Liver (tissue), 9 donors: Measurements from ENCODE around the gene GDPD5. TPM values are rescaled to one million over a fixed set of nuclear protein-coding genes. Genes with fewer than 3 reads are reported as not detected.

Source experiments
- DNase-seq: peaks from one replicate; pipeline ENCODE4 v3.0.0-alpha.2; 2017; ENCODE audit warnings: low spot score
- H3K27ac ChIP-seq, 2 donors: one replicate each; pipeline ENCODE4 v1.7.0; 2013; ENCODE audit warnings: inconsistent platforms in 2 of 2, low read length in 2 of 2, control low read depth in 1 of 2, low read depth in 1 of 2, mild to moderate bottlenecking in 1 of 2
- H3K27me3 ChIP-seq, 4 donors: one replicate each; pipeline versions ENCODE4 v1.6.1 to v1.7.0; 2013; ENCODE audit warnings: low read length in 3 of 4, inconsistent platforms in 1 of 4, mild to moderate bottlenecking in 1 of 4, moderate library complexity in 1 of 4; ENCODE audit not compliant: control insufficient read depth in 4 of 4, insufficient read depth in 4 of 4
- H3K36me3 ChIP-seq, 4 donors: one replicate each; pipeline versions ENCODE4 v1.6.1 to v1.7.0; 2013; ENCODE audit warnings: low read length in 3 of 4, mild to moderate bottlenecking in 3 of 4, low read depth in 1 of 4, moderate library complexity in 1 of 4; ENCODE audit not compliant: control insufficient read depth in 4 of 4, insufficient read depth in 3 of 4
- H3K4me1 ChIP-seq, 4 donors: one replicate each; pipeline versions ENCODE4 v1.6.1 to v1.7.0; 2013; ENCODE audit warnings: low read length in 3 of 4, mild to moderate bottlenecking in 3 of 4, moderate library complexity in 1 of 4; ENCODE audit not compliant: control insufficient read depth in 4 of 4, insufficient read depth in 4 of 4
- H3K4me3 ChIP-seq, 3 donors: one replicate each; pipeline versions ENCODE4 v1.6.1 to v1.7.0; 2013; ENCODE audit warnings: low read length in 3 of 3, control low read depth in 1 of 3, low read depth in 1 of 3, mild to moderate bottlenecking in 1 of 3
- H3K9ac ChIP-seq, 2 donors: one replicate each; pipeline ENCODE4 v1.7.0; 2013; ENCODE audit warnings: low read length in 2 of 2, mild to moderate bottlenecking in 2 of 2, moderate library complexity in 2 of 2, control low read depth in 1 of 2, low read depth in 1 of 2
- H3K9me3 ChIP-seq, 4 donors: one replicate each; pipeline versions ENCODE4 v1.6.1 to v1.7.0; 2013; ENCODE audit warnings: low read length in 3 of 4; ENCODE audit not compliant: control insufficient read depth in 4 of 4
- EGR1 ChIP-seq, 2 donors: IDR thresholded peaks; 2 replicates each; pipeline ENCODE4 v1.6.1; 2016 to 2018; ENCODE audit warnings: antibody characterized with exemption in 2 of 2, low read depth in 2 of 2
- FOXA1 ChIP-seq: IDR thresholded peaks from 2 replicates; pipeline ENCODE4 v1.6.1; 2016; ENCODE audit warnings: antibody characterized with exemption
- FOXA2 ChIP-seq: IDR thresholded peaks from 2 replicates; pipeline ENCODE4 v1.6.1; 2016; ENCODE audit warnings: antibody characterized with exemption
- GABPA ChIP-seq, 2 donors: IDR thresholded peaks in 1 of 2; conservative IDR thresholded peaks in 1 of 2; 2 replicates each; pipeline ENCODE4 v1.6.1; 2016; ENCODE audit warnings: antibody characterized with exemption in 2 of 2, mild to moderate bottlenecking in 1 of 2, moderate library complexity in 1 of 2
- HNF4A ChIP-seq, 2 donors: conservative IDR thresholded peaks; 2 replicates each; pipeline ENCODE4 v1.6.1; 2016; ENCODE audit warnings: antibody characterized with exemption in 2 of 2, mild to moderate bottlenecking in 2 of 2
- HNF4G ChIP-seq: IDR thresholded peaks from 2 replicates; pipeline ENCODE4 v1.6.1; 2016; ENCODE audit warnings: antibody characterized with exemption
- RAD21 ChIP-seq, 2 donors: IDR thresholded peaks; 2 replicates each; pipeline ENCODE4 v1.6.1; 2016; ENCODE audit warnings: antibody characterized with exemption in 2 of 2, mild to moderate bottlenecking in 2 of 2
- RXRA ChIP-seq, 2 donors: IDR thresholded peaks; 2 replicates each; pipeline ENCODE4 v1.6.1; 2017 to 2018; ENCODE audit warnings: antibody characterized with exemption in 2 of 2, mild to moderate bottlenecking in 1 of 2
- SP1 ChIP-seq: IDR thresholded peaks from 2 replicates; pipeline ENCODE4 v1.6.1; 2018; ENCODE audit warnings: antibody characterized with exemption, mild to moderate bottlenecking
- YY1 ChIP-seq: IDR thresholded peaks from 2 replicates; pipeline ENCODE4 v1.6.1; 2016; ENCODE audit warnings: antibody characterized with exemption, mild to moderate bottlenecking
- WGBS: extraction: QIAGEN DNeasy Blood & Tissue Kit; methylation state at CpG from one replicate; pipeline ENCODE4 v1.1.7; 2013; 5-methylcytosine and 5-hydroxymethylcytosine counted together
- polyA plus RNA-seq, 2 donors: library from polyadenylated mRNA; stranded (reverse) in 1 of 2; unstranded in 1 of 2; fragments of 200-250 nt in 1 of 2; fragments of >200 nt in 1 of 2; fragmentation: Nextera tagmentation in 1 of 2; extraction: Ambion mirVana in 1 of 2; gene quantifications; one replicate each; pipeline versions ENCODE4 v1.2.1 to v1.2.3, GENCODE V29; 2013 to 2015
- total RNA-seq, 2 donors: library from RNA; depleted of rRNA; stranded (reverse); fragments of >200 nt; gene quantifications; one replicate each; pipeline ENCODE4 v1.2.3, GENCODE V29; 2014
- TF ChIP-seq, protein P1 (sequence below): IDR thresholded peaks from 2 replicates; pipeline ENCODE4 v1.6.1; 2016; ENCODE audit warnings: antibody characterized with exemption
- TF ChIP-seq, protein P2 (sequence below): fragments of 150-350 bp; IDR thresholded peaks from 2 replicates; pipeline ENCODE4 v1.5.1; 2017; ENCODE audit warnings: improper control_type of control experiment, low read depth, low read length; ENCODE audit not compliant: missing input control
- donor health status: healthy.
- donor health status: healthy.
- donor health status: healthy.
- donor health status: healthy.
- donor health status: healthy.

Gene GDPD5
- total and polyA plus RNA-seq, 4 donors: 3.0 to 22.8 (median 4.2) TPM

DNA sequence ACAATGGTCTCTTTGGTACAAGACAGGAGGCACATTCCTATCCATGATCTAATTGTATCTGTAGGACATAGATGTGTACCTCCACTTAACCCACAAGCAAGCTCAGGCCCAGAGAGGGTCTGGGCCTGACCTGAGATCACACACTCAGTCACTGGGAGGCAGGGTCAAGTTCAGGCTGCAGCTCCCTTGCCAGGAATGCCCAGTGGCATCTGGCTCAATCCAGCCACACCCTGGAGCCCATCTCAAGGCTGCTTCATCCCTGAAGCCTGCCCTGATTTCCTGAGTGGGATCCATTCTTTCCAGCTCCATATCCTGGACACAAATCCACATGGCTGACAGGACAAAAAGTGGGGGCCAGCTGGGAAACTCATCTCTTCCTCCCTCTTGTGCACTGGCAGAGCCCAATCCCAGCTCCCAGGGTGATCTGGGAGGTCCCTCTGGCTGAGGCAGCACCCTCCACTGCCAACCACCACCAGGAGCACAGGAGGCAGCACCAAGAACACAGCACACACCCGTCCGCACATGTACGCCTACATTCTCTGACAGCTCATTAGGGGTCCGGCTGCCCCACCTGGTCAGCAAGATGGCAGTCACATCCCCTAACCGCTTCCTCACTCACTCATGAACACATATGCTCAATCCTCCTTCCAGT lies 53.5 kb downstream of the GDPD5 start:
- Histone ChIP-seq H3K36me3 (no peaks in the 10 kb centered on the region), H3K9ac (no peak overlapping the region), H3K27ac (no peak overlapping the region), H3K27me3 (no peaks in the 10 kb centered on the region), H3K9me3 (no peaks in the 10 kb centered on the region), H3K4me1 (peaks cover 0 to 25% (median 6%) of the 10 kb centered on the region in 4 donors), H3K4me3 (no peak overlapping the region)
- no peak for DNase-seq
- whole genome bisulfite sequencing: 97% methylated on average over 5 of the region's 5 CpGs
- no peak for TF ChIP-seq FOXA1
- TF ChIP-seq HNF4G: no peak
- TF ChIP-seq YY1: no peak
- TF ChIP-seq FOXA2: no peak
- TF ChIP-seq RXRA (IDR thresholded peaks at IDR 0.05): no peak
- no peak for TF ChIP-seq SP1
- TF ChIP-seq EGR1 (IDR thresholded peaks at IDR 0.05; ENCODE audit: low read depth in 2 of 2): no peak
- no peak for TF ChIP-seq GABPA (IDR thresholded peaks at IDR 0.05 in 1 of 2, conservative IDR thresholded peaks at IDR 0.05 in 1 of 2)
- TF ChIP-seq RAD21 (IDR thresholded peaks at IDR 0.05): no peak
- TF ChIP-seq HNF4A (conservative IDR thresholded peaks at IDR 0.05): no peak

DNA sequence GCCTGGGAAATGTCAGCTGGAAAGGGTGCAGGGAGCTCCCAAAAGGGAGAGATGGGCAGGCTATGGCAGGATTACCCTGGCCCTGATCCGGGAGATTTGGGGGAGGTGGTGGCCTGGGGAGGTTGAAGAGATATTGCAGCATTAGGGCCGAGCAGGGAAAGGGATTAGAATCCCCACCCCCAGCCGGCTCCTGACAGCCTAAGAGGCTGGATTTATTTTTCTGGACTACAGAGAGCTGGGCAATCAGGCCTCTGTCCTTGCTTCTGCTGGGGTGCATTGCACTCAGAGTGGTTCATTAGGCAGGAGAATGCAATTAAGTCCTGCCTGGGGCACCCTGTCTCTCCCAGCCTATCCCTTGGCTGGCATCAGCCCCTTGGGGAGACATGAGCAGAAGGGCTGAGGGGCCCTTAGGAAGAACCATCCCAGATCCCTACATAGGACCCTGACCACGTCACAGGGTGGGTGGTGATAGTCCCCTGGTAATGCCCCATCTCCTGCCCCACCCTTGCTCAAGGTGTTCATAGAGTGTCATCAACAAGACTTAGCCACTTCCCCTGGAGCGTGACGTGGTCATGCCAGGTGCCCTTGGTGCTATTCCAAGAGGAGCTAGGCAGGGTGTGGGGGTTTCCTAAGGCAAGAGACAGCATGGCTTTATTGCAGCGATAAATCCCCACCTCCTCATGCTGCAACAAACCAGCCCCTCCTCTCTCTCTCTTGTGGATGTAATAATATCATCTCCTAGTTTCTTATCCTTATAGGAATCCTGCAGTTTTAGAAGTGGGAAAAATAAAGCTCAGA lies 54.4 kb downstream of the GDPD5 start:
- Histone ChIP-seq H3K27ac (no peak overlapping the region), H3K9me3 (no peaks in the 10 kb centered on the region), H3K36me3 (no peaks in the 10 kb centered on the region), H3K4me3 (no peak overlapping the region), H3K9ac (no peak overlapping the region), H3K27me3 (no peaks in the 10 kb centered on the region), H3K4me1 (peaks cover 0 to 20% (median 4%) of the 10 kb centered on the region in 4 donors)
- no peak for DNase-seq
- 94% methylated on average over 7 of the region's 7 CpGs for WGBS
- TF ChIP-seq RAD21 (IDR thresholded peaks at IDR 0.05): no peak
- TF ChIP-seq, protein P1, sequence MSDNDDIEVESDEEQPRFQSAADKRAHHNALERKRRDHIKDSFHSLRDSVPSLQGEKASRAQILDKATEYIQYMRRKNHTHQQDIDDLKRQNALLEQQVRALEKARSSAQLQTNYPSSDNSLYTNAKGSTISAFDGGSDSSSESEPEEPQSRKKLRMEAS: no peak

DNA sequence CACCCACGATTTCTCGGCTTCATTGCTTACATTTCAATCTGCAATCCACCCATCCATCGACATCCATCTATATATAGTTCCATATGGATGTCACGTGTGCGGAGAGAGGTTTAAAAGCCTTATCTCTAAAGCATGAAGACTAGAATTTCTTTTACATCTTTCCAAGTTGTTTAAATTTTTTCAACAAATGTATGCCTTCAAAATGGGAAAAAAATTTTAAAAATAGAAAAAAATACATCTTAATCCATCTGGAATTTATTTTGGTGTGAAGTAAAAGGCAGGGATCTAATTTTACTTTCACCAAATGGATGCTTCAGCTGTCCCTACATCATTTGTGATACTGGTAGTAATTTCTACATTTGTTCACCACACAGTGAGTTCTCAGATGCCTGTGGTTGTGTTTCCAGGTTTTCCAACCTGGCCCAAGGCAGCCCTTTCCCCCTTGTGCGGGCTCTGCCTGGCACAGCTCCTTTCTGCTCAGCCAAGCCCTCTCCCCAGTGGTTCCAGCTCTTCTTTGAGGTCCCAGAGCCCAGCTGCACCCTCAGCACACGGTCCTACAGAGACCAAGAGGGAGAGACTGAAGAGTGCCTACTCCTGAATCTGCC lies 55.2 kb downstream of the GDPD5 start:
- WGBS: 91% methylated on average over 7 of the region's 7 CpGs
- Histone ChIP-seq H3K4me3 (no peak overlapping the region), H3K9me3 (no peaks in the 10 kb centered on the region), H3K36me3 (no peaks in the 10 kb centered on the region), H3K4me1 (peaks cover 0 to 13% (median 3%) of the 10 kb centered on the region in 4 donors), H3K9ac (no peak overlapping the region), H3K27ac (no peak overlapping the region), H3K27me3 (no peaks in the 10 kb centered on the region)
- TF ChIP-seq, protein P2, sequence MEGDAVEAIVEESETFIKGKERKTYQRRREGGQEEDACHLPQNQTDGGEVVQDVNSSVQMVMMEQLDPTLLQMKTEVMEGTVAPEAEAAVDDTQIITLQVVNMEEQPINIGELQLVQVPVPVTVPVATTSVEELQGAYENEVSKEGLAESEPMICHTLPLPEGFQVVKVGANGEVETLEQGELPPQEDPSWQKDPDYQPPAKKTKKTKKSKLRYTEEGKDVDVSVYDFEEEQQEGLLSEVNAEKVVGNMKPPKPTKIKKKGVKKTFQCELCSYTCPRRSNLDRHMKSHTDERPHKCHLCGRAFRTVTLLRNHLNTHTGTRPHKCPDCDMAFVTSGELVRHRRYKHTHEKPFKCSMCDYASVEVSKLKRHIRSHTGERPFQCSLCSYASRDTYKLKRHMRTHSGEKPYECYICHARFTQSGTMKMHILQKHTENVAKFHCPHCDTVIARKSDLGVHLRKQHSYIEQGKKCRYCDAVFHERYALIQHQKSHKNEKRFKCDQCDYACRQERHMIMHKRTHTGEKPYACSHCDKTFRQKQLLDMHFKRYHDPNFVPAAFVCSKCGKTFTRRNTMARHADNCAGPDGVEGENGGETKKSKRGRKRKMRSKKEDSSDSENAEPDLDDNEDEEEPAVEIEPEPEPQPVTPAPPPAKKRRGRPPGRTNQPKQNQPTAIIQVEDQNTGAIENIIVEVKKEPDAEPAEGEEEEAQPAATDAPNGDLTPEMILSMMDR: no peak
- TF ChIP-seq HNF4G (no peak), FOXA2 (no peak), FOXA1 (no peak)
- no peak for DNase-seq
